Breast epithelium (tissue), 4 donors: ENCODE data around the gene NIN. TPM values are rescaled to one million over a fixed set of nuclear protein-coding genes. Genes with fewer than 3 reads are reported as not detected.
A peak's percentile ranks its signal among the peaks of the same experiment; 100 is the strongest.

Source experiments
- DNase-seq, 2 donors: peaks; one replicate each; pipeline ENCODE4 v3.0.0-alpha.2; 2019; ENCODE audit warnings: low spot score in 2 of 2
- H3K27ac ChIP-seq, 2 donors: fragments of 200-600 bp; sonication (generic) in 1 of 2; one replicate each; pipeline ENCODE4 v1.5.1; 2016 to 2019; ENCODE audit warnings: mild to moderate bottlenecking in 1 of 2
- H3K27me3 ChIP-seq, 2 donors: fragments of 200-600 bp; sonication (generic) in 1 of 2; one replicate each; pipeline versions ENCODE4 v1.5.1 to v1.6.0; 2017 to 2019; ENCODE audit warnings: control low read depth in 1 of 2, mild to moderate bottlenecking in 1 of 2
- H3K36me3 ChIP-seq: fragments of 200-600 bp; one replicate; pipeline ENCODE4 v1.5.1; 2019
- H3K4me1 ChIP-seq, 2 donors: fragments of 200-600 bp; sonication (generic); one replicate each; pipeline ENCODE4 v1.5.1; 2016 to 2019; ENCODE audit warnings: control low read depth in 1 of 2
- H3K4me3 ChIP-seq, 3 donors: fragments of 200-600 bp; sonication (generic); 1 replicate in 2 of 3; 2 replicates in 1 of 3; pipeline ENCODE4 v1.5.1; 2016 to 2019; ENCODE audit warnings: mild to moderate bottlenecking in 3 of 3, moderate library complexity in 2 of 3
- H3K9me3 ChIP-seq, 2 donors: fragments of 200-600 bp; sonication (generic) in 1 of 2; one replicate each; pipeline ENCODE4 v1.5.1; 2016 to 2019; ENCODE audit warnings: control low read depth in 1 of 2
- CTCF ChIP-seq, 3 donors: fragments of 450-650 bp; IDR thresholded peaks; one replicate each; pipeline ENCODE4 v1.5.1; 2016 to 2017; ENCODE audit warnings: antibody characterized with exemption in 3 of 3, mild to moderate bottlenecking in 3 of 3, moderate library complexity in 3 of 3
- POLR2A ChIP-seq: fragments of 450-650 bp; IDR thresholded peaks from one replicate; pipeline ENCODE4 v1.6.1; 2016; ENCODE audit warnings: antibody characterized with exemption, mild to moderate bottlenecking, moderate library complexity
- POLR2AphosphoS5 ChIP-seq, 3 donors: sonication (generic); formaldehyde crosslinking; IDR thresholded peaks; one replicate each; pipeline ENCODE4 v1.6.1; 2017; ENCODE audit warnings: antibody characterized with exemption in 3 of 3
- intact Hi-C: fragments of 100-400 bp; cut with DNase I; formaldehyde crosslinking; loops from one replicate; pipeline ENCODE4 v1.15.1; 2023; ENCODE audit warnings: low total_unique reads
- total RNA-seq, 3 donors: library from RNA; depleted of rRNA; stranded (reverse); fragments of >200 nt; gene quantifications; one replicate each; pipeline ENCODE4 v1.1.0, GENCODE V29; 2016

NIN gene
- total RNA-seq, 3 donors from 2014 or later: 38.1 to 42.9 (median 40.4) TPM

- no peak for DNase-seq
- intact Hi-C loops: no loop called here
- no peaks in the 10 kb centered on the region for H3K36me3 ChIP-seq
- no peak overlapping the region for H3K27ac ChIP-seq
- H3K4me1 ChIP-seq: no peaks in the 10 kb centered on the region
- H3K4me3 ChIP-seq: no peak overlapping the region
- H3K27me3 ChIP-seq: no peaks in the 10 kb centered on the region
- no peak for TF ChIP-seq POLR2AphosphoS5 (IDR thresholded peaks at IDR 0.05)
- no peaks in the 10 kb centered on the region for H3K9me3 ChIP-seq
Observed at GRCh38 chr14:50741567-50741966, 89.4 kb downstream of the NIN start.

- Histone ChIP-seq H3K27me3 (no peaks in the 10 kb centered on the region), H3K4me3 (no peak overlapping the region), H3K27ac (no peak overlapping the region), H3K4me1 (peaks cover 0 to 2% of the 10 kb centered on the region in 2 donors), H3K36me3 (no peaks in the 10 kb centered on the region), H3K9me3 (no peaks in the 10 kb centered on the region)
- TF ChIP-seq CTCF (IDR thresholded peaks at IDR 0.05): no peak
- no peak for TF ChIP-seq POLR2A
- TF ChIP-seq POLR2AphosphoS5 (IDR thresholded peaks at IDR 0.05): no peak
- no peak for DNase-seq
- intact Hi-C loops: no loop called here
Observed at GRCh38 chr14:50740856-50741255, 90.1 kb downstream of the NIN start.

GRCh38 chr14:50739186-50739585 is 91.8 kb downstream of the NIN start:
- Histone ChIP-seq H3K4me1 (peaks cover 0 to 5% of the 10 kb centered on the region in 2 donors), H3K27me3 (no peaks in the 10 kb centered on the region), H3K36me3 (no peaks in the 10 kb centered on the region), H3K9me3 (no peaks in the 10 kb centered on the region), H3K27ac (no peak overlapping the region), H3K4me3 (no peak overlapping the region)
- no peak for DNase-seq
- intact Hi-C loops: no loop called here
- TF ChIP-seq CTCF (IDR thresholded peaks at IDR 0.05): no peak
- TF ChIP-seq POLR2A: no peak
- TF ChIP-seq POLR2AphosphoS5 (IDR thresholded peaks at IDR 0.05): no peak

- Histone ChIP-seq H3K27me3 (no peaks in the 10 kb centered on the region), H3K9me3 (no peaks in the 10 kb centered on the region), H3K4me3 (no peak overlapping the region), H3K27ac (peak overlapping the region; percentile 49 to 62), H3K36me3 (no peaks in the 10 kb centered on the region), H3K4me1 (peaks cover 0 to 5% of the 10 kb centered on the region in 2 donors)
- intact Hi-C loops: no loop called here
- TF ChIP-seq CTCF (IDR thresholded peaks at IDR 0.05) (no peak), POLR2AphosphoS5 (IDR thresholded peaks at IDR 0.05) (no peak), POLR2A (no peak)
- no peak for DNase-seq
Observed at GRCh38 chr14:50736932-50737419, 94.0 kb downstream of the NIN start.

GRCh38 chr14:50734950-50735695 is 95.8 kb downstream of the NIN start:
- TF ChIP-seq POLR2AphosphoS5 (IDR thresholded peaks at IDR 0.05): no peak
- no peak for TF ChIP-seq CTCF (IDR thresholded peaks at IDR 0.05)
- TF ChIP-seq POLR2A: no peak
- H3K4me3 ChIP-seq: no peak overlapping the region
- no peaks in the 10 kb centered on the region for H3K9me3 ChIP-seq
- H3K27me3 ChIP-seq: no peaks in the 10 kb centered on the region
- peak overlapping the region; percentile 45 to 82 for H3K27ac ChIP-seq
- DNase-seq: no peak
- intact Hi-C loops: no loop called here
- H3K4me1 ChIP-seq: peaks cover 0 to 5% of the 10 kb centered on the region in 2 donors
- no peaks in the 10 kb centered on the region for H3K36me3 ChIP-seq
